ENCODE results near the gene SMIM20.

GRCh38 chr4:25962393-25962792 is 48.4 kb downstream of the SMIM20 start:
- TF ChIP-seq EZH2 (IDR thresholded peaks at IDR 0.05), result no peak
- TF ChIP-seq CTCF (IDR thresholded peaks at IDR 0.05), result no peak
